HG02759 (cell line): ENCODE measurements around the gene NT5E.
"Not testable (repeated sequence)": the region's sequence is repeated elsewhere in the genome, so short reads cannot be mapped to it uniquely, and the experiment has no call there.

ENCODE experiments used
- ATAC-seq: cut with Tn5 transposase; IDR thresholded peaks from one replicate; pipeline ENCODE4 v1.9.1; 2021; ENCODE audit warnings: mild to moderate bottlenecking, moderate library complexity; ENCODE audit not compliant: unreplicated experiment

The NT5E gene

GRCh38 chr6:85484948-85485347 lies 35.1 kb downstream of the NT5E start:
- no peak for ATAC-seq

GRCh38 chr6:85490516-85491248 lies 40.8 kb downstream of the NT5E start:
- ATAC-seq: no peak

GRCh38 chr6:85493389-85493788 lies 43.5 kb downstream of the NT5E start:
- no peak for ATAC-seq

- no peak for ATAC-seq
Measured at GRCh38 chr6:85494547-85495536, 45.0 kb downstream of the NT5E start.

GRCh38 chr6:85496009-85496579 lies 46.2 kb downstream of the NT5E start:
- ATAC-seq: no peak

GRCh38 chr6:85496856-85497255 lies 47.0 kb downstream of the NT5E start:
- ATAC-seq: no peak

GRCh38 chr6:85498596-85499258 lies 48.8 kb downstream of the NT5E start:
- no peak for ATAC-seq

- ATAC-seq: peak; percentile 56
Measured at GRCh38 chr6:85506441-85507093, 56.7 kb downstream of the NT5E start.

GRCh38 chr6:85516168-85516567 lies 66.3 kb downstream of the NT5E start:
- no peak for ATAC-seq

- not testable (repeated sequence) for ATAC-seq
Measured at GRCh38 chr6:85524281-85524680, 74.4 kb downstream of the NT5E start.

GRCh38 chr6:85537055-85537494 lies 87.2 kb downstream of the NT5E start:
- no peak for ATAC-seq

- ATAC-seq: no peak
Measured at GRCh38 chr6:85544776-85545175, 94.9 kb downstream of the NT5E start.
